GM12891 (cell line): ENCODE results near the gene SNW1.

ENCODE experiments used
- POLR2A ChIP-seq: IDR thresholded peaks from 2 replicates; pipeline ENCODE4 v1.6.1; 2011; ENCODE audit warnings: low read depth, low read length, control low read depth
- POLR2AphosphoS5 ChIP-seq: IDR thresholded peaks from 2 replicates; pipeline ENCODE4 v1.6.1; 2011; ENCODE audit warnings: low read depth, low read length, control low read depth
- POU2F2 ChIP-seq: IDR thresholded peaks from 2 replicates; pipeline ENCODE4 v1.6.1; 2011; ENCODE audit warnings: low read depth, mild to moderate bottlenecking, control low read depth, low read length, moderate library complexity
- SPI1 ChIP-seq: IDR thresholded peaks from 2 replicates; pipeline ENCODE4 v1.6.1; 2011; ENCODE audit warnings: low read depth, low read length, control low read depth

DNA sequence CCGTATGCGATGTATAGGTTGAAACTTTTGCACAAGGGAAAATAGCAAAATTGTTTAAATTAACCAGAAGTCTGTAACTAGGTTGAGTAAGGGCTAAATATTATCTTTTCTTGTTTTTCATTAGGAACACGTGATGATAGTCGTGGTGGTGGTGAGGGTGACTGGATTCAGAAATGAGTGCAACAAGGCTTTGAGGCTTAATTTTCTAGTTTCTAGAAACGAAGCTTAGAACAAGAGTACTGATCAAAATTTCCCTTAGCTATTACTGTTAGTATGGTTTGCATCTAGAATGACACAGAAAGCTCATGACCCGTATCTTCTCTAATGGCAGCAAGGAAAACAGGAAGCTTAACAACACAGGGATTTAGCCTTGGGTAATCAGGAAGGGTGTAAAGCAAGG lies 46.0 kb downstream of the SNW1 start:
- no peak for TF ChIP-seq POLR2A
- no peak for TF ChIP-seq POU2F2
- TF ChIP-seq POLR2AphosphoS5, result no peak
- TF ChIP-seq SPI1, result no peak
